ENCODE measurements around the gene KRTAP10-2.

The KRTAP10-2 gene

DNA sequence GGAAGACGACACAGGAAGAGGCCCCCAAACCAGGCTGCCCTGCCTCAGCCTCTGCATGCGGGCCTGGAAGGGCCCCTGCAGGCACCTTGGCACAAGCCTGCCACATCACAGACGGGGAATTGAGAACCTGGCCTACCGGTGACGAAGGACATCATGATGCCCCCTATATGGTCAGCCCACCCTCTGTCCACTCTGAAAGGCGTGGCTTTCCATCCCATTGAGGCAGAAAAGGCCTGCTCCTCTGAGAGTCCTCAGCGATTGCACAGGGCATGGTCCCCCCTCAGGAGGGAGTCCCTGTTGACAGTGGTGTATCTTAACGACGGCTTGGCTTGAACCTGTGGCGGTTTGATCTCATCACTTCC is 22.7 kb downstream of the KRTAP10-2 start:
- H3K4me3 Mint-ChIP-seq, result no peak overlapping the region
- peak overlapping the region in 1 of 2 donors; percentile 3 for H3K27ac Mint-ChIP-seq
- no peaks in the 10 kb centered on the region for H3K27me3 Mint-ChIP-seq
- H3K4me1 Mint-ChIP-seq, result no peaks in the 10 kb centered on the region
- ATAC-seq (no peak), DNase-seq (no peak)
- no peaks in the 10 kb centered on the region for H3K9me3 Mint-ChIP-seq

DNA sequence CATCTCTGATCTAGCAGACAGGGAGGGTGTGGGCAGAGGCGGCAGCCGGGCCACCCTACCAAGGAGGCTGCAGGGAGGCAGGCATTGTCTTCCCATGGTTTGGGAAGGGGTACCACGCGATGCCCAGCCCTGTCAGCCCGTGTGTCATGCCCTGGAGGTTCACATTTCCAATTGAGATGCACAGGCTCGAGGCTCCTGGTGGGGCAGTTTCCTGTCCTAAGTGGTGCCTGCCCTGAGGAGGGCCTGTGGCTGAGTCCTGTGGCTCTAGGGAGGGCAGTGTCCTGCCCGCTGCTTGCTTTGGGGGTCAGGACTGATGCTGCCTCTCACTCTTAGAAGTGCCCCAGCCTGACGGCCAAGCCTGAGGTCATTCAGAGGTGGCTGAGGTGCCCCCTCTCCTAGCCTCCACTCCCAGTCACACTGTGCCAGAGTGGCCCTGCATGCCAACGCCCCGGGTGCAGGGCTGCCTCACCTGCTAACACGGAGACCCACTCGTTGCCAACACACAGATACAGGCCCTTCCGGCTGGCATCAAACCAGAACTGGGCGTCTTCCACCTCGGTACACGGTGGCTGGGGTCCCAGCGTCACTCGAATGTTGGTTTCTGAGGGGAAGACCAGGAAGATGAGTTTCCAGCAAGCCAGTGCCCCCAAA is 23.2 kb downstream of the KRTAP10-2 start:
- no peaks in the 10 kb centered on the region for H3K4me1 Mint-ChIP-seq
- no peak for ATAC-seq
- H3K27me3 Mint-ChIP-seq, result no peaks in the 10 kb centered on the region
- no peak overlapping the region for H3K27ac Mint-ChIP-seq
- H3K4me3 Mint-ChIP-seq, result no peak overlapping the region
- H3K9me3 Mint-ChIP-seq, result no peaks in the 10 kb centered on the region
- no peak for DNase-seq

DNA sequence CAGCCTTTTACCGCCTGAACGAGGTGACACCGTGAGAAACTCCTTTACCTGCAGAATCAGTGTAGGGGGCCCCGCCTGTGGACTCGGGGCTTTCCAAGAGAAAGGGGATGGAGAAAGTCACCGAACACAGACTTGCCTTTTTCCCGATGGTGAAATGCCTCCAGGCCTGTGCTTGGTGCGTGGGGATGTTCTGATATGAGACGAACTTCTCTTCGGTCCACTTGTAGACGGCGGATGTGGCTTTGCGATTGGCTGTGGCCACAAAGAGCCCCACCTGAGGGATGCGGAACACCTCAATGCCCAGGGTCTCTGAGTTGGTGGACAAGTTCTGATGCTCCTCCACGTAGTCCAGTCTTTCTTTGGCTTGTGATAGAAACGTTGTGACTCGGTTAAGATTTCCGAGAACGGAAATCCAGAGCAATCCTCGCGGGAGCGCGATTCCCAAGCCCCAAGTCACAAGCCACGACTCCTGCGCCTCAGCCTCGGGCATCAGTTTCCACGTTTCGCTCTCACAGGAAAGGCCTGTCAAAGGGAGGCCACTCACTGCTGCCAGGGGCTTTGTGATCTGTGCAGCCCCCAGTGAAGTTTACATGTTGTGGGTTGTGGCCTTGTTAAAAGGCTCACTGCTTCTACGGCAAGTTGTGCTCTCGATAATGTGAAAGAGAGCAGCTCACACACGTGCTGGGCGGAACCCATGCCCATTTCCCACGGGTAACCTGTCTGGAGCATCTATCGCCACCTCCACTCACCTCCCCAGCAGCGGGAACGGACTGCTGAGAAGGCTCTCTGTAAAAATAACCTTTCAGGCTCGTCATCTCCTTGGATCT is 23.9 kb downstream of the KRTAP10-2 start:
- Mint-ChIP-seq H3K4me1 (no peaks in the 10 kb centered on the region), H3K4me3 (no peak overlapping the region), H3K27me3 (no peaks in the 10 kb centered on the region), H3K27ac (no peak overlapping the region), H3K9me3 (no peaks in the 10 kb centered on the region)
- ATAC-seq, result no peak
- no peak for DNase-seq

DNA sequence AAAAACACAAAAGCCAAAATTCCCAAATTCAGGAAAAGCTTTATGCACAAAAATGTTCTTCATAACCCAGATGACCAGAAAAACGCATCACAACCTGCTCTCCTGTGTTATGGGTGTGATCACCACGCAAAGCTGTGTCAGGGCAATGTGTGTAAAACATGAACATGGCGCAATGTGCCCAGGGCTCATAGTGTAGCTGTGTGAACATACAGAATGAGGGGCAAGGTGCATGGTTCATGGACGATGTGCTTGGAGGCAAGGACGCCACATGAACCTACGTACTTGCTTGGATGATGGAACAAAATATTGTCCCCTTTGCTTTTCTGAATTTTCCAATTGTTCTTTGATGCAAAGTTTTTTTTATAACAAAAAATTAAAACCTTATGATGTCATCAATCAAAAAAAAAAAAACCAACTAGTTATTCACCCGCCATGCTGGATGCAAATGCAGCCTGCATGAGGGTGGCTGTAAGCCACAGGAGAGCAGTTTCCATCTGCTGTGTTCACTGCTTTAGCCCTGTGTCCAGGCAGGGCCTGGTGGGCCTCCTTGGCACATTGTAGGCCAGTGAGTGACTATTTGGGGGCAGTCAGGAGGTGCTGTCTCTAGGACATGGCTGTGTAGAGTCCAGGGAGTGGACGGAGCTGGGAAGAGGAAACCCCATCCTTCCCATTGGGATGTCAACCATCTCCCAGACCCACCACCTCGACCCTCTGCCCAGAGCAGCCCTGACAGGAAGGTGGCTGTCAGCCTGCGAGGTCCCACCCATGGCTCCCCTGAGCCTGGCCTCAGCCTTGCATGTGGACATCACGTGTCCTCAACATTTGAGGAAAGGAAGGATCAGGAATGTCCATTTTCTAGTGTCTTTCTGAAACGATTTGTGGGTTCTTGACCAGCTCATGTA is 25.0 kb downstream of the KRTAP10-2 start:
- H3K4me3 Mint-ChIP-seq, result no peak overlapping the region
- no peak overlapping the region for H3K27ac Mint-ChIP-seq
- H3K9me3 Mint-ChIP-seq, result no peaks in the 10 kb centered on the region
- no peaks in the 10 kb centered on the region for H3K4me1 Mint-ChIP-seq
- no peaks in the 10 kb centered on the region for H3K27me3 Mint-ChIP-seq
- ATAC-seq, result no peak
- no peak for DNase-seq

DNA sequence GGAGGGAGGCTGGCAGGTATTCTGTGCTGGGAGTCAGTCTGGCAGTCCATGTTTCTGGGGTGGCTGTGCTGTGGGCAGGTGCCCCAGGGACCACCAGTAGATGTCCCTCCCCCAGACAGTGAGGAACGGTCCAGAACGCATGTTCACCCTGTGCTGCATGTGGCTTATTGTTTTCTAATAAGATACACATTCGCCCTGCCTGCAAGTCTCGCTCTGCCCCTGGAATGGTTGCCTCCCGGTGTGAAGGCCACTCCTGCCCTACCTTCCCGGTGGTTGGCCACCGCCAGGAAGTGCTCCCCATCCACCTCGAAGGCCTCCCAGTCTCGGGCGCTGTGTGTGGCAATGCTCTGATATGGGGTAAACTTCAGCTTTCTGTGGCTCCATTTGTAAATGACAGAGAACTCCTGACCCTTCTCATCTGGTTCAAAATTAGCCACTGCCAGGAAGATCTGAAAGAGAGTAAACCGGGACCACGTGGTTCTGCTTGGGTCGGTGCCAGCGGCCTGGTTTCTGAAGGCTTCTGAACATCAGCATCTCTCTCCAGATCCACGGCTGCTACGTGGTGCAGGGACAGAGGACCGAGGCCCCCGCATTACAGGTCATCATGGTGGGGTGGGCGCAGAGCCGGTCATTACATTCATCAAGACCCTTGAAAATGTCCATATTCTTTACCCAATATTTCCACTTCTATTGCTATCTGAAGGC is 25.8 kb downstream of the KRTAP10-2 start:
- no peak overlapping the region for H3K27ac Mint-ChIP-seq
- no peaks in the 10 kb centered on the region for H3K9me3 Mint-ChIP-seq
- no peaks in the 10 kb centered on the region for H3K4me1 Mint-ChIP-seq
- no peak overlapping the region for H3K4me3 Mint-ChIP-seq
- ATAC-seq (no peak), DNase-seq (no peak)
- H3K27me3 Mint-ChIP-seq, result no peaks in the 10 kb centered on the region

DNA sequence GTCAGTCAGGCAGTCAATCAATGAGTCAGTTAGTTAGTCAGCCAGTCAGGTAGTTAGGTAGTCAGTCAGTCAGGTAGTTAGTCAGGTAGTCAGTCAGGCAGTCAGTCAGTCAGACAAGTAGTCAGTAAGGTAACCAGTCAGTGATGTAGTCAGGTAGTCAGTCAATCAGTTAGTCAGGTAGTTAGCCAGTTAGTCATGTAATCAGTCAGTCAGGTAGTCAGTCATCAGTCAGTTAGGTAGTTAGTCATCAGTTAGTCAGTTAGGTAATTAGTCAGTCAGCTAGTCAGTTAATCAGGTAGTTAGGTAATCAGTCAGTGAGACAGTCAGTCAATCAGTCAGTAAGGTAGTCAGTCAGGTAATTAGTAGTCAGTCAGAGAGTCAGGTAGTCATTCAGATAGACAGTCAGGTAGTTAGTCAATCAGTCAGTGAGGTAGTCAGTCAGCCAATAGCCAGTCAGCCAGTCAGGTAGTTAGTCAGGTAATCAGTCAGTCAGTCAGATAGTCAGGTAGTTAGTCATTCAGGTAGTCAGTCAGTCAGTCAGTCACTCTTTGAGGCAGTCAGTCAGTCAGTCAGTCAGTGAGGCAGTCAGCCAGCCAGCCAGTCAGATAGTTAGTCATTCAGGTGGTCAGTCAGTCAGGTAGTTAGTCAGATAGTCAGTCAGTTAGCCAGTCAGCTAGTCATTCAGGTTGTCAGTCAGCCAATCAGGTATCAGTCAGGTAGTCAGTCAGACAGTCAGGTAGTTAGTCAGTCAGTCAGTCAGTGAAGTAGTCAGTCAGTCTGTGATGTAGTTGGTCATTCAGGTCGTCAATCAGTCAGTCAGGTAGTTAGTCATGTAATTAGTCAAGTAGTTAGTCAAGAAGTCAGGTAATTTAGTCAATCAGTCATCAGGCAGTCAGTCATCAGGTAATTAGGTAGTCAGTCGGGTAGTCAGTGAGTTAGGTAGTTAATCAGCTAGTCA is 26.6 kb downstream of the KRTAP10-2 start:
- no peaks in the 10 kb centered on the region for H3K4me1 Mint-ChIP-seq
- H3K9me3 Mint-ChIP-seq, result no peaks in the 10 kb centered on the region
- no peak overlapping the region for H3K27ac Mint-ChIP-seq
- H3K27me3 Mint-ChIP-seq, result no peaks in the 10 kb centered on the region
- H3K4me3 Mint-ChIP-seq, result no peak overlapping the region
- ATAC-seq (peak; percentile 22), DNase-seq (no peak)

DNA sequence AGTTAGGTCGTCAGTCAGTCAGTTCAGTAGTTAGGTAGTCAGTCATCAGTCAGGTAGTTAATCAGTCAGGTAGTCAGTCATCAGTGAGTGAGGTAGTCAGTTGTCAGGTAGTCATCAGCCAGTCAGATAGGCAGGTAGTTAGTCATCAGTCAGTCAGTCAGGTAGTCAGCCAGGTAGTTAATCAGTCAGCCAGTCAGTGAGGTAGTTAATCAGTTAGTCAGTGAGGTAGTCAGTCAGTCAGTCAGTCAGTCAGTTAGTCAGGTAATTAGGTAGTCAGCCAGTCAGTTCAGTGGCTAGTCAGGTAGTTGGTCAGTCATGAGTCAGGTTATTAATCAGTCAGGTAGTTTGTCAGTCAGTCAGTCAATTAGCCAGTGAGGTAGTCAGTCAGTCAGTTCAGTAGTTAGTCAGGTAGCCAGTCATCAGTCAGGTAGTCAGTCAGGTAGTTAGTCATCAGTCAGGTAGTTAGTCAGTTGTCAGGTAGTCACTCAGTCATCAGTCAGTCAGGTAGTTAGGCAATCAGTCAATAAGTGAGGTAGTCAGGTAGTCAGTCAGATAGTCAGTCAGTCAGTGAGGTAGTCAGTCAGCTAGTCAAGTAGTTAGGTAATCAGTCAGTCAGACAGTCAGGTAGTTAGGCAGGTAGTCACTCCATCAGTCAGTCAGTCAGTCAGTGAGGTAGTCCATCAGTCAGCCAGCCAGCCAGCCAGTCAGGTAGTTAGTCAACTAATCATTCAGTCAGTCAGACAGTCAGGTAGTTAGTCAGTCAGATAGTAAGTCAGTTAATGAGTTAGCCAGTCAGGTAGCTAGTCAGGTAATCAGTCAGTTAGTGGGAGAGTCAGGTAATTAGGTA is 27.5 kb downstream of the KRTAP10-2 start:
- H3K27me3 Mint-ChIP-seq, result no peaks in the 10 kb centered on the region
- no peak for DNase-seq
- H3K4me3 Mint-ChIP-seq, result no peak overlapping the region
- H3K4me1 Mint-ChIP-seq, result no peaks in the 10 kb centered on the region
- ATAC-seq, result no peak
- no peak overlapping the region for H3K27ac Mint-ChIP-seq
- no peaks in the 10 kb centered on the region for H3K9me3 Mint-ChIP-seq

DNA sequence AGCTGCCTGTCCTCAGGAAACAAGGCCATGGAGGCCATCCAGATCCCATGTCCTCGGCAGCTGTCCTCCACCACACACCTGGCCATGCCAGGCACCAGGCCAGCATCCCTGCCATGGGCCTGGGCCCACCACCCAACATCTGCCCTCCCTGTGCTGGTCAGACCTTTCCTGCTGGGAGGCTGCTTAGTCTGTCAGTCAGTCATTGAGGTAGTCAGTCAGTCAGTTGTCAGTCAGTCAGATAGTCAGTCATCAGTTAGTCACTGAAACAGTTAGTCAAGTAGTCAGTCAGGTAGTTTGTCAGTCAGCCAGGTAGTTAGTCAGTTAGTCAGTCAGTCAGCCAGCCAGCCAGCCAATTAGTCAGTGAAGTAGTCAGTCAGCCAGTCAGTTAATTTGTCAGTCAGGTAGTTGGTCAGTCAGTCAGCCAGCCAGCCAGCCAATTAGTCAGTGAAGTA is 28.5 kb downstream of the KRTAP10-2 start:
- ATAC-seq (no peak), DNase-seq (no peak)
- no peak overlapping the region for H3K4me3 Mint-ChIP-seq
- H3K4me1 Mint-ChIP-seq, result no peaks in the 10 kb centered on the region
- H3K27ac Mint-ChIP-seq, result no peak overlapping the region
- no peaks in the 10 kb centered on the region for H3K27me3 Mint-ChIP-seq
- H3K9me3 Mint-ChIP-seq, result no peaks in the 10 kb centered on the region

DNA sequence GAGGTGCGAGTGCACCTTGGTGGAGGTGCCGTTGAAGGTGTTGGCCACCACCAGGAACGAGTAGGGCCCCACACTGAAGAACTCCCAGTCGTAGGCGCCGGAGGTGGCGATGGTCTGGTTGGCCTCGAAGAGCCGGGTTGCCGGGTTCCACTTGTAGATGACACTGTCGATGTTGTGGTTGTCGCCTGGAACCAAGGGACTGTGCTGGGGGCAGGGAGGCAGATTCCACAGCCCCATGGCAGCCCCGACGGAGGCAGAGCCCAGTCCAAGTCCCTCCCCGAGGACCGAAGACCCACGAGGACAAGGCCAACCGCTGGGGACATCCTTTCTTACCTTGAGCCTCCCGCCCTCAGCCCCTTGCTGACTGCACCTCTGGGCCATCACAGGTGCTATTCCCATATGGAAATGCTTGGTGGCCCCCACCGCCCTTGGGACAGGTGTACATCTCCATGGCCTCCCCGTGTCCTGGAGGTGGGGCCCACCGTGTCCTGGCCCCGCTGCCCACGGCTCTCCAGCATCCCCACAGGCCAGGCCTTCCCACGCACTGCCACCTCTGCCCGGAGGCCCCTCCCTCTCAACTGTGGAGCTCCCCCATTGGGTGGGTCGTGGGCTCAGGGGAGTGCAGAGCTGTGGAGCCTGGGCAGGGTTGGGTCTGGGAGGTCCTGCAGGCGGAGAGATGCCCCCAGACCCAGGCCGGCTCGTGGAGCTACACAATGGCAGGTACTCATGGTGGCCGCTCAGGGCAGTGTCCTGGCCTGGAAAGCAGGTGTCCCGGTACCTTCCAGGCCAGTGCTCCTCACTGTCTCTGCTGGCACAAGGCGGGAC is 29.2 kb downstream of the KRTAP10-2 start:
- peaks cover 2% of the 10 kb centered on the region for H3K4me1 Mint-ChIP-seq
- no peaks in the 10 kb centered on the region for H3K27me3 Mint-ChIP-seq
- H3K9me3 Mint-ChIP-seq, result no peaks in the 10 kb centered on the region
- no peak overlapping the region for H3K27ac Mint-ChIP-seq
- ATAC-seq, result peak; percentile 37
- no peak overlapping the region for H3K4me3 Mint-ChIP-seq
- no peak for DNase-seq

DNA sequence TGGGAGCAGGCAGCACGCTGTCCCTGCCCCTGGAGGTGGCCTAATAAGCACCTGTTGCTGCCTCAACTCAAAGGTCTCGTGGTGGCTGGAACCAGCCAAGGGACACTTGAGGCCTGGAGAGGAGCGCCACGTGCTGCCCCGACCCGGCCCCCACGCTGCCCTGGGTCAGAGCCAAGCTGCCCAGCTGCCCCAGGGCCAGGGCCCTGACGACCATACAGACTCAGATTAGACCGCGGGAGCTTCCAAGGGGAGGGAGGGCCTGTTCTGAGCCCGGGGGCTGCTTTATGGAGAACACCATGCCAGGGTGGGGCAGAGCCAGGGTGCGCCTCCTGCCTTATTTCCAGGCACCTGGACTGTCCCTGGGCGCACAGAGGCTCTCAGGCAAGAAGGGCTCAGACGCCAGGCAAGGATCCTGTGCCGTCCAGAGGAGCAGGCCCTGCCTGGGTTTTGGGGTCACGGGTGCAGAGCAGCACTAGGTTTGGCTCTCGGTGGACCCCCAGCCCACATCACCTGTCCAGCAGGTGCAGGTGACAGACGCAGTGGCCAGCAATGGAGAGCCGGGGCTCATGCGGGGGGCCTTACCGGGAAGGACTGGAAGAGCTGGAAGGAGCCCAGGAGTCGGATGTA is 29.9 kb downstream of the KRTAP10-2 start:
- H3K27me3 Mint-ChIP-seq, result no peaks in the 10 kb centered on the region
- H3K4me1 Mint-ChIP-seq, result peaks cover 6% of the 10 kb centered on the region
- DNase-seq (no peak), ATAC-seq (no peak)
- H3K9me3 Mint-ChIP-seq, result no peaks in the 10 kb centered on the region
- no peak overlapping the region for H3K4me3 Mint-ChIP-seq
- H3K27ac Mint-ChIP-seq, result no peak overlapping the region

DNA sequence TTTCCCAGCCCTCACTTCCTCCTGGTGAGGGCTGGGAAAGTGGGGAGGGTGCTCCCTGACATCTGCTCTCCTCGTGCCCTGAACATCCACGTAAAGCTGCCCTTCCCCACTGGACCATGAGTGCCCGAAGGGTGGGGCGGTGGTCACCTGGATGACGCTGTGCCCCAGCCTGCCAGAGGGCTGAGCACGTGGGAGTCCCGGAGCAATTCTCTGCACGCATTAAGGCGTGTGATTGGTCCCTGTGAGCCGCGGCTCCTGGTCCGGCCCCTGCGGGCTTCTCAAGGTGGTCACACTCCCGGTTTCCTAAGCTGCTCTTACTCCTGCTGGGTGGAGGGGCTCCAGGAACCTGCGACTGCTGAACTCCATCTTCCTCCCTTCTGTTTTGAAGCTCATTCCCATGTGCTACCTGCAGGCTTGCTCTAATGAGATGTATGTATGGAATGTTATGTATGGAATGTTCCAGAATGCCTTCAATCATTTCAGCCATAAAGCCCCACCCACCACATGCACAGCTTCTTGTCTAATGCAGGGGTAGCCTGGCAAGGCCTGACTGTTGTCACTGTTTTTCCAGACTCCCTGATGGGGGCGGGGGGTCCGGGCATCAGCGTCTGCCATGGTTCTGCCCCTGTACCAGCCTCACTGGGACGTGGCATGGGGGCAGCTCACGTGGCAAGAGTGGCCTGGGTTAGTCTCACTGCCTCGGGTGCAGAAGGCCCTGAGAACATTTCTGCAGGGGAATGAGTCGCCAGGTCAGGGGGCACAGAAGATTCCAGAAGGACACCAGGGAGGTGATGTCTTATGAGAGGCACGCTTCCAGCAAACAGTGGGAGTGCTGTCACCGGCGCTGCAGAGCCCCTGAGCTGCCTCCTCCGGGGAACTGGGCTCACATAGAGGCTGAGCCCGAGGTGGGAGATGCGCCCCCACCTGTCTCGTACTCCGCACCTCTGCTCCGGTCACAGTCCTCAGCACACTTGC is 30.7 kb downstream of the KRTAP10-2 start:
- Mint-ChIP-seq H3K27ac (peak overlapping the region in 1 of 2 donors; percentile 69), H3K27me3 (no peaks in the 10 kb centered on the region), H3K4me1 (peaks cover 6% of the 10 kb centered on the region), H3K4me3 (no peak overlapping the region), H3K9me3 (no peaks in the 10 kb centered on the region)
- no peak for DNase-seq
- no peak for ATAC-seq

All from stimulated activated naive CD8-positive, alpha-beta T cell treated with anti-CD3 and anti-CD28 coated beads, Interleukin-15, amount 100 ng/mL, for 72 hours (primary cell).